GM10266 (cell line): ENCODE results near the gene GRIK1.

Source experiments
- DNase-seq: peaks from one replicate; pipeline ENCODE4 v3.0.0; 2012; ENCODE audit errors: extremely low spot score
- TF ChIP-seq, protein P1 (sequence below): IDR thresholded peaks from 2 replicates; pipeline ENCODE4 v1.5.1; 2012; ENCODE audit warnings: mild to moderate bottlenecking, low read depth; ENCODE audit not compliant: control insufficient read depth, insufficient read depth; ENCODE audit errors: missing control alignments

The GRIK1 gene

GRCh38 chr21:29649406-29649814 is 290.4 kb downstream of the GRIK1 start:
- DNase-seq, result no peak
- TF ChIP-seq, protein P1, sequence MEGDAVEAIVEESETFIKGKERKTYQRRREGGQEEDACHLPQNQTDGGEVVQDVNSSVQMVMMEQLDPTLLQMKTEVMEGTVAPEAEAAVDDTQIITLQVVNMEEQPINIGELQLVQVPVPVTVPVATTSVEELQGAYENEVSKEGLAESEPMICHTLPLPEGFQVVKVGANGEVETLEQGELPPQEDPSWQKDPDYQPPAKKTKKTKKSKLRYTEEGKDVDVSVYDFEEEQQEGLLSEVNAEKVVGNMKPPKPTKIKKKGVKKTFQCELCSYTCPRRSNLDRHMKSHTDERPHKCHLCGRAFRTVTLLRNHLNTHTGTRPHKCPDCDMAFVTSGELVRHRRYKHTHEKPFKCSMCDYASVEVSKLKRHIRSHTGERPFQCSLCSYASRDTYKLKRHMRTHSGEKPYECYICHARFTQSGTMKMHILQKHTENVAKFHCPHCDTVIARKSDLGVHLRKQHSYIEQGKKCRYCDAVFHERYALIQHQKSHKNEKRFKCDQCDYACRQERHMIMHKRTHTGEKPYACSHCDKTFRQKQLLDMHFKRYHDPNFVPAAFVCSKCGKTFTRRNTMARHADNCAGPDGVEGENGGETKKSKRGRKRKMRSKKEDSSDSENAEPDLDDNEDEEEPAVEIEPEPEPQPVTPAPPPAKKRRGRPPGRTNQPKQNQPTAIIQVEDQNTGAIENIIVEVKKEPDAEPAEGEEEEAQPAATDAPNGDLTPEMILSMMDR, result no peak

DNA sequence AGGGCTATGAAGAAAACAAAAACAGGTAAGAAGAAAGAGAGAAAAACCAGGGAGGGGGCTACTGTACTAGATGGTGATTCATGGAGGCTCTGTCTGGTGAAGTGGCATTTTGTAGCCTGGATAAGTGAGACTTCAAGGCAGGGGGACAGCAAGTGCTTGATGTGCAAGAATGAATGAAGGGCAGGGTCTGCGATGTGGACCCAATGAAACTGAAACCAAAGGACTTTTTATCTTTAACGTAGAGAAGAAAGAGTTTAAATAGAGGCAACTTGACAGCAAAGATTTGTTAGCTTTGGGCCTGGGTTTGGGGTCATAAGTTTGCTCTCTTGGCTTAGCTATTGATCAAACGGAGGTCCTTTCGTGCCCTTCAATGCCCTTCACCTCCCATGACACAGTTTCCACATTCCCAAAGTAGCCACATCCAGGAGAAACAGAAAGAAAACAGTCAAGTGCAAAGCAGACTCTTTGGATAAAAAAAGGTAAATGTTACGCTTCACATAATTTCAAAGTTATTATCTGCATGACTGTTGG is 291.0 kb downstream of the GRIK1 start:
- TF ChIP-seq, protein P1, result no peak
- no peak for DNase-seq

DNA sequence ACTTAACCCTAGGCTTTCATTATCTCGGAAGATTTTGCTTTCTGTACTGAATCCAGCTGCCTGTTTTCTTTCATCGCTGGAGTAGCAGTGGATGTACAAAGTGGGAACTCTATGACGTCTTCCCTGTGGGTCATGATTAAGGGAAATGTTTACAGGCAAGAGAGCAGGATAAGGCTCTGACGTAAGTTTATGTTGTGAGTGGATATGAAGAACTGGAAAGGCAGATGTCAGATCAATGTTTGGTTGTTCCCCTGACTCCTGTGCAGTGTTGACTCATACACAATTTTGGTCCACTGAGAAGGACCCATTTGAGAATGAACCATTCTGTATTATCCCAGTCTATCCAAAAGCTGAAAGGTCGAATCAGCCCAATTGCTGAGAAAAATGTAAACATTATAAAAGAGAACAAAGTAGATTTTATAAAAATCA is 292.4 kb downstream of the GRIK1 start:
- no peak for DNase-seq
- TF ChIP-seq, protein P1, result no peak

- DNase-seq, result no peak
- TF ChIP-seq, protein P1, result no peak
Measured at GRCh38 chr21:29645666-29646553, 293.9 kb downstream of the GRIK1 start.

DNA sequence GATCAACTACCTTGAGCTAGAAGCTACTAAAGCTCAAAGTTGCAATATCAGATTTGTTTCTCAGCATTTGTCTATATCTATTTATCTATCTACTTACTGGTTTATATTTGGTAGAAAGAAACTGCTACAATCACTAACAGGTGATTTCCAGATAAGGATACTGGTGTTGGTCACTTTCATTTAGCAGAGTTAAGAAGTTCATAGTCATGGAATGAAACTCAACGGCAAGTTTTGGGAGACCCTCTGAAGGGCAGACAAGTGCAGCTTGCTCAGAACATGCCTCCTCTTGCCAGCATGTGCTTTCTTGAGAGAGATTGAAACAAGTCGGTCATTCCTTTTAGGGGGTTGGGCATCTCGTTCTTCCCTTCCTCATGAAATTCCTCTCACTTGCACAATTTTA is 296.5 kb downstream of the GRIK1 start:
- DNase-seq, result no peak
- TF ChIP-seq, protein P1, result no peak

DNA sequence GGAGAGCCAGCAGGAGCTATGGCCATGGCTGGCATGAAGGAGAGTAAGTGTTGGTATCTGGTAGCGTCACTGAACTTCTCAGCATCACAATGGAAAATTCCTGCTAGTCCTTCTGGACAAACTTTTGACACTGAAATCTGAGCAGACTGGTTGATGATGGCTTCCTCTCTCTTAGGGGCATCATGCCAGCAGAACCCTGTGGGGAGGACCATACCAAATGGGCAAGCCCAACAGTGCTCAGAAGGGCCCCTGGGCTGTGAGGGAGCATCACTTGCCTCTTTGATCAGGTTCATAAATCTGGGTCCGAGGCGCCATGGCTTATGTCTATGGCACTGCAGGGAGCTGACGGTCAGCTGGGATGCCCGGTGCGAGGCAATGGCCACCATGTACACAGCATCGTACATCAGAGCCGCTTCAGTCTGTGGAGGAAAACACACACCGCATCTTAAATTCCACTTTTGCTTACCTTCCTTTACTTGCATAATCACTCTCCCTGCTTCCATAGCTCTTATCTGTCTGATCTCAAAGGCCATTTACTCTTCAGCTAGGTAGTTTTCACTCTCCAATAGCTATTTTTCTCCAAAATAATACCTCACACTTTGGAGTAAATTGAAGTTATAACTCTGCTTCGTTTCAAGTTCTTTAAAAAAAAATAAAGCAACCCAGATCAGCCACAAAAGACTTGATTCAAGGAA is 297.1 kb downstream of the GRIK1 start:
- DNase-seq, result no peak
- TF ChIP-seq, protein P1, result no peak
